NCI-H69 (cell line): Measurements from ENCODE around the gene BANF2.

Source experiments
- DNase-seq: peaks from one replicate; lab custom pipeline; 2025; lab: John Stamatoyannopoulos, UW

BANF2 gene

GRCh38 chr20:17710379-17711266, 10.9 kb downstream of the BANF2 start:
- no peak for DNase-seq

DNA sequence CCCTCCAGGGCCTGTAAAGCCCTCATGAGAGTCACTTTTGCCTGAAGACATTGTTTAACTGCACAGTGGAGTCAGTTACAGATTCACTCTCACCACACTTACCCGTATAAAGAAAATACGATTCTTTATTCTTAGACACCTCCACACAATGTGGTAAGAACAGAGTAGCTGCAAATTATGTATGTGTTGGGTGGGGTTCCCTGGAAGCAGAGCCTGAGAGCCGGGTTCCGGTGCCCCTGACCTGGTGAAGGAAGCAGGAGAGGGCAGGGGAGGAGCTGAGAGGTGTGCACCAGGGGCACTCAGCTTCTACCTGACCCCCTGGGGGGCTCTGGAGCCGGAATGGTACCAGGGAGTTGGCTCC, 11.5 kb downstream of the BANF2 start:
- DNase-seq, result no peak

- no peak for DNase-seq
Observed at GRCh38 chr20:17712201-17712600, 12.4 kb downstream of the BANF2 start.

DNA sequence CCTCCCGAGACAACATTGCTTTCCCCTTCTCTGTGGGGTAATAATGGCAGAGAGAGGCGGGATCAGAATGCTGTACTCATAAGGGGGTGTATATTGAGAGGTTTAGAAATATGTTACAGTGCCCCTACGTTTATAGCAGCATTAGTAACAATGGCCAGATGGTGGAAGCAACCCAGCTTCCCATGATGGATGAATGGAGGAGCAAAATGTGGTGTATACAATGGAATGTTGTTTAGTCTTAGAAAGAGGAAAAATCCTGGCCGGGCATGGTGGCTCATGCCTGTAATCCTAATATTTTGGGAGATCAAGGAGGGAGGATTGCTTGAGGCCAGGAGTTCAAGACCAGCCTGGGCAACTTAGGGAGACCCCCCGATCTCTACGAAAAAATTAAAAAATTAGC, 12.9 kb downstream of the BANF2 start:
- DNase-seq, result no peak

- no peak for DNase-seq
Observed at GRCh38 chr20:17714597-17714996, 14.8 kb downstream of the BANF2 start.

DNA sequence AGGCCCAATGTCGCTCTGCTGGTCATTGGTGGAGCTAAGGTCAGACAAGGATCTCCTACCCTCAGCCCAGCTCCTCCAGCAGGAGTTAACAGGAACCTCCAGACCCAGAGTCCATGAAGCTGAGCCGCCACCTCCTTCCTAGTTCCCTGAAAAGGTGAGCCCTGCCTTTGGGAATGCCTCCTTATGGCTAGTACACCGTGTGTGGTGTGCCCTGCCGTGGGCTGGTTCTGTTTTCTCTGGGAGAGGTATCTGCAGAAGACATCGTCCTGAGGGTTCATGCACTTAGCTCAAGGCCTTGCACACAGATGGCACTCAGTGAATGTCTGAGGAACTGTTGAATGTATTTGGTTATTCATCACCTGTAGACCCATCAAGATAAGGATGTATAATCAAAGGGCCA, 15.3 kb downstream of the BANF2 start:
- DNase-seq, result no peak

GRCh38 chr20:17716331-17716730, 16.6 kb downstream of the BANF2 start:
- DNase-seq, result no peak

- no peak for DNase-seq
Observed at GRCh38 chr20:17720755-17721154, 21.0 kb downstream of the BANF2 start.

DNA sequence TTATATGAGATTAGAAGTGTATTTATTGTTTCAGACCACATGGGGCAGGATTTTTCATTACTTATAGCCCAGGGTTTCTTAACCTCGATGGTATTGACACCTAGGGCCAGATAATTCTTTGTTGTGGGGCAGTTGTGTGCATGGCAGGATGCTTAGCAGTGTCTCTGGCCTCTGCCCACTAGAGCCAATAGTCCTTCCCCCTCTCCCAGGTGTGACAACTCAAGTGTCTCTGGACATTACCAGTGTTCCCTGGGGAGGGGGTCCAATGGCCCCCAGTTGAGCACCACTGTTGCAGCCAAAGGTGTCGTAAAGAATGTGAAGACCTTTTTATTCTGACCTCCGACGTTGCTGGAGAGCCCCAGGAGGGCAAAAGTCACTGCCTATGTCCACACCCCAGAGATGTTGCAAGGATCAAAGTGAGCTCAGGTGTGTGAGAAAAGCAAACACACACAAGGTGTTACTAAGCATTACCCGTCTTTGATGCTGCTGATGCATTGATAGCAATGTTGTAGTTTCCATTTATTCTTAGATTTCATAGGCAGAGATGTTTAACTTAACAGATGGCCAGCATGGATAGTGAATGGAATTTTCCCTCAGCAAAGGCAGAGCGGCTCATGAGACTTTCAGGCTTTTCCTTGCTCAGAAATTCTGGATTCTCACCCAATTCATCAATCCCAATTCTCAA, 22.2 kb downstream of the BANF2 start:
- DNase-seq, result peak; percentile 12

GRCh38 chr20:17722493-17723300, 22.9 kb downstream of the BANF2 start:
- DNase-seq, result no peak

DNA sequence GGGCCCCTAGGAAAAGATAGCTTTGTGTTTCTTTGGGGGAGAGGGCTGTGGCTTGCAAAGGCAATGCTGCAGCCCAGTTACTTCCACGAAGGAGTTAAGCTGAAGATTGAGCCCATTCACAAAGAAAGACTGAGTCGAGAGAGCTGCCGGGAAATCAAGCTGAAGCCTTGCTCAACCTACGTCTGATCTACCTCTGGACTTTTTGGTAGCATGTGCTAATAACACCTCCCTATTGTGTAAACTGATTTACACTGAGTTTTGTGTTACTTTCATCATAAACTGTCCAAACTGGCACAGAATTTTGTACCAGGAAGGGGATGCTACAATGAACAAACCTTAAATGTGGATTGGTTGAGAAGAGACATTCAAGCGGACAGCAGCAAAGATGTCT, 23.5 kb downstream of the BANF2 start:
- DNase-seq, result no peak

DNA sequence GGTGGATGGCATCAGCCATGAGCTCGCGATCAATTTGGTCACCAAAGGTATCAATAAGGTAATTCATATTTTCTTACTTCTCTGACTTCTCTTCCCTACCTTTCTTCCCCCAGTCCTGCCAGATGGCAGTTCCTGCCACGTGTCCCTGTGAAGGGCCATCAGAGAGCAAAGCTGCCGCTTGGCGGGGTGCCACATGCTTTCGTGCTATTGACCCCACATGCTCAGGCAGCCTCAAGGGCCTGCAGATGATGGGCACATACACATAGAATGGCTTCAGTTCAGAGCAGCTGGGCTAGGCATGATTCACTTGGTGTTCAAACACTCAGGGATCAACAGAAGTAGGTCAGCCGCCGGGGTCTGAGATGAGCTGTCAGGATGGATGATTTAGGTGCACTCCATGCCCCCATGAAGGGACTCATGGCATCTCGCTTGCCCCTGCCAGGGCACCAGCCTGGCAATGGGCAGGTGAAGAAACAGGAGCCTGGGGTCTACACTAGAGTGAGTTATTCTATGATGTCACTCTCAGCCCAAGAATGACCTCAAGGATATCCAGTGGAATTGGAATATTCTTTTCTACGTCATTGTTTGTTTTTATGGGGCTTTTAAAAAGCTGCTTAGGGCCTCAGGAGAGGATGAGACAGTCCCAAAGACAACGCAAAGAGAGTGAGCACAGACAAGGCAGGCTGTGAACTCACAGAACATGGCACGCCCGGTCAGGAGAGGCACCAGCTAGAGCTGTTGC, 25.5 kb downstream of the BANF2 start:
- DNase-seq, result peak; percentile 30

- no peak for DNase-seq
Observed at GRCh38 chr20:17726902-17727301, 27.1 kb downstream of the BANF2 start.

DNA sequence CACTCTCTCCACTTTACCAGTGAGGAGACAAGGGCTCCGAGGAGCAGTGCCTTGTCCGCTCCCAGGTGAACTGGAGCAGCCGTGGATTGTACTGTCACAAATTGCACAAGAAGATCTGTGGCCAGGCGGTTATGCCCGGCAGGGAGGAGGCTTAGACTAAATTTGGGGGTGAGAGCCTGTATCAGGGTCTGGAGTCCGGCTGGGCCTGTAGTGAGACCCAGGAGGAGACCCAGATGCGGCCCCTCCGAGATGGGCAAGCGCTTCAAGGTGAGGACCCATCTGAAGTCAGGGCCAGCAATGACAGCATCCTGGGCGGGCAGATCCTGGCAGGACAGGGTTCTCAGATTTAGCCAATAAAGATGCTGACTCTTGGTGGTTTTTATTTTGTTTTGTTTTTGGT, 27.6 kb downstream of the BANF2 start:
- no peak for DNase-seq

- DNase-seq, result no peak
Observed at GRCh38 chr20:17728074-17728473, 28.3 kb downstream of the BANF2 start.

DNA sequence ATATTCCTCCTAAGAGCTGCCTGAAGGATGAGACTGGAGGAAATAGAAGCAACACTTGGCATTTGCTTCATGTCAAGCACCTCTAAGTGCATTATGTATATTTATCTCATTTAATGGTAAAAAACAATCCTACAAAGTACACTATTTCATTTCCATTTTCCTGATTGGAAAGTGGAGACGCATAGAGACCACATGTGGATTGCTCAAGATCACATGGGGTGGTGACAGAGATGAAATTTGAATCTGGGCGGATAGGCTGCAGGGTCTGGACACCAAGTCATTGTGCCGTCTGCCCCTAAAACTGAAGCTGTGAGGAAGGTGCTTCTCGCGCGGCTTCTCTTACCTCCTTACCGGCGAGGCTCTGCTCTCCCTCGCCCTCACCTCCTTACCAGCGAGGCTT, 30.3 kb downstream of the BANF2 start:
- DNase-seq, result no peak

GRCh38 chr20:17731233-17731632, 31.5 kb downstream of the BANF2 start:
- no peak for DNase-seq

GRCh38 chr20:17732907-17733521, 33.2 kb downstream of the BANF2 start:
- no peak for DNase-seq

DNA sequence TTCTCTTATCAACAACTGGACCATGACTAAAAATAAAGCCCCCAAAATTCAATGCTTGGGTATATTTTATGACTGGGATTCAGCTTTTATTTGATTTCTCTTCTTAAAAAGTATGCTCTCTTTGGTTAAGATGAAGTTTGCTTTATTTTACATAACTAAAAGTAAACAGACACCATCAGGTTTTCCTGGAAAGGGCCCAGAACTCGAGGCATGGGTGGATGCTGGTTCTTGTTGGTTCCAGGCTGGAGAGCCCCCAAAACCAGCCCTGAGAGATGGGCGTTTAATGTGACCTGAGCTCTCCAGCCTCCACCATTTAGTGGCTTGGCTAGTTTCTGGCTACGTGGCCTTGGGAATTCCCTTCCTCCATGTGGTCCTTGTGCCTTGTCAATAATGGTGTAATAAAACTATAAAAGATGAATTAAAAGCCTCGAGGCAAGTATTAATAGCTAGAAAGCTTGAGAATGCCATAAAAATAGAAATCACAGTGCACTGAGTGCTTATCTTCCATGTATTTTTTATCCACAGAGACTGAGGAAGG, 34.1 kb downstream of the BANF2 start:
- DNase-seq, result no peak

DNA sequence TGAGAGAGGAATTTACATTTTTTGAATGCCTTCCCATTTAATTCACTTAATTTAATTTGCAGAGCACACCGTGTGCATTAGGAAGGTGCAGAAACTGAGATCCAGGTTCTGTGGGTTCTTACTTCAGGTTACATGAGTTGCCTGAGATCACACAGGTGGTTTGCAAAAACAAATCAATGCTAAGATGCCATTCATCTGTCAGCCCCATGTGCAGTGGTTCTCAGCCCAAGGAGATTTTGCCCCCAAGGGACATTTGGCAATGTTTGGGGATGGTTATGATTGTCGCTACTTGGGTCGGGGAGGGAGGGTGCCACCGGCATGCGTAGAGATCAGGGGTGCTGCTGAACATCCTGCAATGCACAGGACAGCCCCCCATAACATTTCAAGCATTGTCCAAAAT, 34.6 kb downstream of the BANF2 start:
- no peak for DNase-seq

DNA sequence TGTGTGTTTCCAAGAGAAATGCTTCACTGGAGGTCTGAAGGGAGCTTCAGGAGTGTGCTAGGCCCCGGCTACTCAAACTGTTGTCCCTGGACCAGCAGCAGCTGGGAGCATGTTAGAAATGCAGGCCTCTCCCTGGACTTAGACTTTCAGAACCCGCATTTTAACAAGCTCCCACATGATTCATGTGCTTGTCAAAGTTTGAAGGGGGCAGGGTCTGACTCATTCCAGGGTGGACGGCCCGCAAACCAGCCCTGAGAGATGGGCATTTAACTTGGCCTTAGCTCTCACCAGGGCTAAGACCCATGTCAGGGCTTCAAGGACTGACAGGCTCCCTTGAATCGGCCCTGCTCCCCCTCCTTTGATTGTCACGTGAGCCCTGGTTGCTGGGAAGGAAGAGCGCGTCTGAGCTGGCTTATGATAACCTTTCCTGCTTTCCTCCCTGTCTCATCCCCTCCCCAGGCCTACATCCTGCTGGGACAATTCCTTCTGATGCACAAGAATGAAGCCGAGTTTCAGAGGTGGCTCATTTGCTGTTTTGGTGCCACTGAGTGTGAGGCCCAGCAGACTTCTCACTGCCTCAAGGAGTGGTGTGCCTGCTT, 35.5 kb downstream of the BANF2 start:
- DNase-seq, result no peak
